Endodermal cell (in vitro differentiated cells): ENCODE data around the gene PCSK6. TPM values are rescaled to one million over a fixed set of nuclear protein-coding genes. Genes with fewer than 3 reads are reported as not detected.

Source experiments
- DNase-seq: peaks from one replicate; pipeline ENCODE4 v3.0.0-alpha.2; 2017
- H3K27ac ChIP-seq: 2 replicates; pipeline ENCODE4 v1.5.1; 2013; ENCODE audit warnings: mild to moderate bottlenecking, low read depth, low read length, moderate library complexity
- H3K27me3 ChIP-seq: 2 replicates; pipeline ENCODE4 v1.6.1; 2013; ENCODE audit warnings: mild to moderate bottlenecking, low read length, moderate library complexity; ENCODE audit not compliant: insufficient read depth, control insufficient read depth, poor library complexity, severe bottlenecking
- H3K36me3 ChIP-seq: 2 replicates; pipeline ENCODE4 v1.7.0; 2013; ENCODE audit warnings: mild to moderate bottlenecking, low read length, moderate library complexity; ENCODE audit not compliant: control insufficient read depth, insufficient read depth
- H3K4me1 ChIP-seq: one replicate; pipeline ENCODE4 v1.7.0; 2013; ENCODE audit warnings: low read length; ENCODE audit not compliant: control insufficient read depth, insufficient read depth
- H3K4me3 ChIP-seq: 2 replicates; pipeline ENCODE4 v1.5.1; 2013; ENCODE audit warnings: mild to moderate bottlenecking, low read length, moderate library complexity
- H3K9ac ChIP-seq: 2 replicates; pipeline ENCODE4 v1.6.1; 2013; ENCODE audit warnings: mild to moderate bottlenecking, low read length, moderate library complexity; ENCODE audit not compliant: poor library complexity, severe bottlenecking; ENCODE audit errors: extremely low read depth
- H3K9me3 ChIP-seq: 2 replicates; pipeline ENCODE4 v1.6.1; 2013; ENCODE audit warnings: mild to moderate bottlenecking, low read length, moderate library complexity; ENCODE audit not compliant: control insufficient read depth
- H3K27ac Mint-ChIP-seq: 2 replicates; pipeline ENCODE4 v1.8.0; 2020; ENCODE audit warnings: mixed read lengths
- H3K27me3 Mint-ChIP-seq: 2 replicates; pipeline ENCODE4 v1.8.0; 2021; ENCODE audit warnings: mild to moderate bottlenecking, mixed read lengths; ENCODE audit not compliant: insufficient read depth
- H3K36me3 Mint-ChIP-seq: 2 replicates; pipeline ENCODE4 v1.8.0; 2020; ENCODE audit warnings: low read depth, mixed read lengths
- H3K4me1 Mint-ChIP-seq: 2 replicates; pipeline ENCODE4 v1.8.0; 2020; ENCODE audit warnings: mixed read lengths
- H3K4me3 Mint-ChIP-seq: 2 replicates; pipeline ENCODE4 v1.8.0; 2020; ENCODE audit warnings: mild to moderate bottlenecking, moderate library complexity, mixed read lengths
- H3K9me3 Mint-ChIP-seq: 2 replicates; pipeline ENCODE4 v1.8.0; 2020; ENCODE audit warnings: mild to moderate bottlenecking, mixed read lengths
- CTCF ChIP-seq: fragments of 200-600 bp; sonication (generic); conservative IDR thresholded peaks from 2 replicates; pipeline ENCODE4 v1.5.0; 2021; ENCODE audit warnings: antibody characterized with exemption, mild to moderate bottlenecking
- WGBS, 2 experiments: methylation state at CpG; one replicate each; pipeline versions ENCODE4 v1.1.5 to v1.1.7; 2013; ENCODE audit warnings: missing lambda C conversion rate in 2 of 2, mixed read lengths in 1 of 2; ENCODE audit not compliant: insufficient coverage in 1 of 2, insufficient read length in 1 of 2; 5-methylcytosine and 5-hydroxymethylcytosine counted together
- total RNA-seq, 2 donors: library from RNA; stranded (reverse); fragmentation: NEBNext Ultra II Directional in 1 of 2; extraction: Animal tissue kit (Norgen Biotek cat#: 25700) in 1 of 2; gene quantifications; 2 replicates in 1 of 2; 3 replicates in 1 of 2; pipeline ENCODE4 v1.2.1, GENCODE V29; 2021

Gene PCSK6
- total RNA-seq, 2 donors from 2014 or later, result 6.6 to 9.8 TPM

GRCh38 chr15:101398247-101398646 lies 91.3 kb downstream of the PCSK6 start:
- TF ChIP-seq CTCF, result no peak
- Mint-ChIP-seq H3K36me3 (no peaks in the 10 kb centered on the region), H3K9me3 (no peaks in the 10 kb centered on the region), H3K4me1 (peaks cover 8% of the 10 kb centered on the region), H3K27me3 (no peaks in the 10 kb centered on the region), H3K27ac (no peak overlapping the region), H3K4me3 (no peak overlapping the region)
- Histone ChIP-seq H3K4me3 (no peak overlapping the region), H3K36me3 (no peaks in the 10 kb centered on the region), H3K9me3 (no peaks in the 10 kb centered on the region), H3K4me1 (no peaks in the 10 kb centered on the region), H3K9ac (no peak overlapping the region), H3K27ac (no peak overlapping the region), H3K27me3 (no peaks in the 10 kb centered on the region)
- DNase-seq, result no peak
- 94 to 95% methylated on average over 19 to 24 of the region's 24 CpGs for WGBS, 2 experiments

- H3K9me3 ChIP-seq, result no peaks in the 10 kb centered on the region
- H3K9me3 Mint-ChIP-seq, result no peaks in the 10 kb centered on the region
- 89% methylated on average over 12 of the region's 12 CpGs; no CpG with 5 or more reads in 1 of the 2 experiments for WGBS, 2 experiments
- no peak overlapping the region for H3K27ac ChIP-seq
- no peak overlapping the region for H3K9ac ChIP-seq
- peaks cover 8% of the 10 kb centered on the region for H3K4me1 Mint-ChIP-seq
- no peaks in the 10 kb centered on the region for H3K36me3 ChIP-seq
- H3K36me3 Mint-ChIP-seq, result no peaks in the 10 kb centered on the region
- no peak for DNase-seq
- H3K27ac Mint-ChIP-seq, result no peak overlapping the region
- no peak overlapping the region for H3K4me3 ChIP-seq
- no peak overlapping the region for H3K4me3 Mint-ChIP-seq
- H3K4me1 ChIP-seq, result no peaks in the 10 kb centered on the region
- no peaks in the 10 kb centered on the region for H3K27me3 Mint-ChIP-seq
- no peak for TF ChIP-seq CTCF
- no peaks in the 10 kb centered on the region for H3K27me3 ChIP-seq
These were observed 91.9 kb downstream of the PCSK6 start for GRCh38 chr15:101397521-101398003.

- H3K9me3 Mint-ChIP-seq, result no peaks in the 10 kb centered on the region
- no peak for TF ChIP-seq CTCF
- no peak for DNase-seq
- Histone ChIP-seq H3K27me3 (no peaks in the 10 kb centered on the region), H3K4me1 (no peaks in the 10 kb centered on the region), H3K4me3 (no peak overlapping the region), H3K9ac (no peak overlapping the region), H3K27ac (no peak overlapping the region), H3K36me3 (no peaks in the 10 kb centered on the region), H3K9me3 (no peaks in the 10 kb centered on the region)
- no peaks in the 10 kb centered on the region for H3K36me3 Mint-ChIP-seq
- H3K4me1 Mint-ChIP-seq, result peaks cover 8% of the 10 kb centered on the region
- WGBS, 2 experiments, result 85 to 86% methylated on average over 12 to 19 of the region's 19 CpGs
- no peak overlapping the region for H3K27ac Mint-ChIP-seq
- no peak overlapping the region for H3K4me3 Mint-ChIP-seq
- H3K27me3 Mint-ChIP-seq, result no peaks in the 10 kb centered on the region
These were observed 92.8 kb downstream of the PCSK6 start for GRCh38 chr15:101396484-101397261.
